HG03159 (cell line): ENCODE measurements around the gene ALDH4A1.
"Not testable (repeated sequence)": the region's sequence is repeated elsewhere in the genome, so short reads cannot be mapped to it uniquely, and the experiment has no call there.

Source experiments
- ATAC-seq: cut with Tn5 transposase; IDR thresholded peaks from one replicate; pipeline ENCODE4 v1.9.1; 2021; ENCODE audit warnings: mild to moderate bottlenecking, moderate library complexity; ENCODE audit not compliant: unreplicated experiment

ALDH4A1 gene

GRCh38 chr1:18858070-18858688 is 44.2 kb downstream of the ALDH4A1 start:
- ATAC-seq: no peak

- no peak for ATAC-seq
Observed at GRCh38 chr1:18856435-18856834, 45.9 kb downstream of the ALDH4A1 start.

GRCh38 chr1:18855573-18855972 is 46.8 kb downstream of the ALDH4A1 start:
- no peak for ATAC-seq

- no peak for ATAC-seq
Observed at GRCh38 chr1:18854331-18855025, 47.9 kb downstream of the ALDH4A1 start.

- ATAC-seq: no peak
Observed at GRCh38 chr1:18852501-18852900, 49.9 kb downstream of the ALDH4A1 start.

GRCh38 chr1:18849261-18849711 is 53.1 kb downstream of the ALDH4A1 start:
- no peak for ATAC-seq

- ATAC-seq: not testable (repeated sequence)
Observed at GRCh38 chr1:18847723-18848122, 54.6 kb downstream of the ALDH4A1 start.

GRCh38 chr1:18840145-18840544 is 62.2 kb downstream of the ALDH4A1 start:
- no peak for ATAC-seq

- no peak for ATAC-seq
Observed at GRCh38 chr1:18836654-18837053, 65.7 kb downstream of the ALDH4A1 start.

GRCh38 chr1:18832319-18832718 is 70.0 kb downstream of the ALDH4A1 start:
- ATAC-seq: not testable (repeated sequence)

GRCh38 chr1:18831656-18832055 is 70.7 kb downstream of the ALDH4A1 start:
- ATAC-seq: no peak

- no peak for ATAC-seq
Observed at GRCh38 chr1:18830596-18830995, 71.8 kb downstream of the ALDH4A1 start.

GRCh38 chr1:18829671-18830070 is 72.7 kb downstream of the ALDH4A1 start:
- no peak for ATAC-seq

GRCh38 chr1:18828224-18828623 is 74.1 kb downstream of the ALDH4A1 start:
- no peak for ATAC-seq

GRCh38 chr1:18823438-18823837 is 78.9 kb downstream of the ALDH4A1 start:
- no peak for ATAC-seq
